GM12892 (cell line): ENCODE results near the gene FTL.

ENCODE experiments used
- POLR2A ChIP-seq: IDR thresholded peaks from 2 replicates; pipeline ENCODE4 v1.6.1; 2011; ENCODE audit warnings: low read depth, low read length, control low read depth
- TAF1 ChIP-seq: IDR thresholded peaks from 2 replicates; pipeline ENCODE4 v1.6.1; 2011; ENCODE audit warnings: low read depth, mild to moderate bottlenecking, control low read depth, low read length, borderline replicate concordance

DNA sequence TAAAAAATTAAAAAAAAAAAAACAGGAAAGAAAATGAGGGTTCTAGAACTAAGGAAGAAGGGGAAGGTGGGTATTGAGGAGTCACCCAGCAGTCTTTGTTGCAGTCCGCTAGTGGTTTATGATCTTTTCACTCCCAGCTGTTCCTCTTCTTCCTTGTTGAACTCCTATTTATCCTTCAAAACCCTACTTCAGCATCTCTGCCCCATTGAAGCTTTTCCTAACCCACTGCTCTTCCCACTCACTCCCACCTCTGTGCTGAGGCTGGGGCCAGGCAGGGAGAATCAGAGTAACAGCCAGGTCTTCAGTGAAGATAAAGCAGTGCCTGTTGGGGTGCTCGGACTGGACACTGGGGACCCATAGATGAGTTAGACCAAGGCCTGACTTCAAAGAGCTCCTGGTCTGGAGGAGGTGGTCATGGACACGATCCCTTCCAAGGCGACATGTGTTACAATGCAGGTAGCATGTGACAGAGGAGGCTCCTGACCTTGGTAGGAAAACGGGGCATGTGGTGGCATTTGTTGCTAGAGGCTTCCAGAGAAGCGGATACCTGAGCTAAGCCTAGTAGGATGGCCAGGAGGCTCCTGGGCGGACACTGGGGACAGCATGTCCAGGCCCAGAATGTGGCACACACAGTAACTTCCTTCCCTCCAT is 40.0 kb downstream of the FTL start:
- TF ChIP-seq POLR2A, result no peak
- no peak for TF ChIP-seq TAF1
